HepG2 (cell line): Measurements from ENCODE around the gene METTL13. TPM values are rescaled to one million over a fixed set of nuclear protein-coding genes. Genes with fewer than 3 reads are reported as not detected.

Experiments used
- ATAC-seq: fragments of 200-7000 bp; cut with Tn5 transposase; 3 replicates; pipeline ENCODE4 v1.9.1; 2020; ENCODE audit warnings: mild to moderate bottlenecking, moderate library complexity
- BruUV-seq: library from RNA; stranded (reverse); fragments of 400-500 nt; replicated peaks from 2 replicates; lab custom pipeline; 2021; lab: Mats Ljungman, UMichigan
- CTCF ChIA-PET: fragments of 300-600 bp; formaldehyde crosslinking; extraction: SDS; loops from one replicate; lab custom pipeline; 2021; ENCODE audit warnings: low total read pairs, inconsistent platforms, low intra/inter-chr PET ratio; lab: Yijun Ruan, JAX
- POLR2A ChIA-PET: fragments of 350-600 bp; sonication (Branson Sonifier 250); formaldehyde crosslinking; loops from one replicate; lab custom pipeline; 2020; ENCODE audit warnings: antibody characterized with exemption, inconsistent platforms; lab: Yijun Ruan, JAX
- DNase-seq: peaks from one replicate; pipeline ENCODE4 v3.0.0-alpha.2; 2015; ENCODE audit warnings: low spot score
- FAIRE-seq: peaks from 3 replicates; lab custom pipeline; 2011; peaks lifted over from hg19 to GRCh38; lab: Jason Lieb, UNC
- H2AFZ ChIP-seq: one replicate; pipeline ENCODE4 v1.6.1; 2011; ENCODE audit warnings: low read length, inconsistent platforms
- H3K27ac ChIP-seq: fragments of 300-600 bp; 3 replicates; pipeline ENCODE4 v1.8.0; 2011; ENCODE audit warnings: mixed run types, mild to moderate bottlenecking, mixed read lengths, low read length, inconsistent platforms; ENCODE audit not compliant: insufficient read depth; ENCODE audit errors: extremely low read length
- H3K27me3 ChIP-seq, 2 experiments: fragments of 200-600 bp in 1 of 2; 2 replicates in 1 of 2; 3 replicates in 1 of 2; pipeline versions ENCODE4 v1.6.0 to v1.8.0; 2011; ENCODE audit warnings: low read length in 2 of 2, mild to moderate bottlenecking in 2 of 2, moderate library complexity in 2 of 2, inconsistent platforms in 1 of 2; ENCODE audit not compliant: insufficient read depth in 2 of 2, control insufficient read depth in 1 of 2
- H3K36me3 ChIP-seq, 2 experiments: fragments of 200-600 bp in 1 of 2; replicated peaks in 1 of 2; 2 replicates in 1 of 2; 3 replicates in 1 of 2; pipeline versions ENCODE4 v1.5.1 to v1.8.0; 2011; ENCODE audit warnings: low read length in 2 of 2, inconsistent platforms in 1 of 2; ENCODE audit not compliant: insufficient read depth in 2 of 2, control insufficient read depth in 1 of 2
- H3K4me1 ChIP-seq: 2 replicates; pipeline ENCODE4 v1.5.1; 2012; ENCODE audit warnings: low read length, inconsistent platforms; ENCODE audit not compliant: insufficient read depth
- H3K4me2 ChIP-seq: 2 replicates; pipeline ENCODE4 v1.6.0; 2011; ENCODE audit warnings: low read depth, low read length, inconsistent platforms
- H3K4me3 ChIP-seq, 3 experiments: fragments of 200-600 bp in 1 of 3; sonication (generic), shearing (Covaris generic) in 1 of 3; replicated peaks in 1 of 3; 2 replicates each; pipeline ENCODE4 v1.5.1; 2011 to 2016; ENCODE audit warnings: low read length in 3 of 3, inconsistent platforms in 2 of 3, low read depth in 2 of 3, mild to moderate bottlenecking in 2 of 3, control low read depth in 1 of 3, mixed read lengths in 1 of 3; ENCODE audit not compliant: insufficient read depth in 1 of 3
- H3K79me2 ChIP-seq: one replicate; pipeline ENCODE4 v1.6.1; 2011; ENCODE audit warnings: low read length, inconsistent platforms; ENCODE audit not compliant: insufficient read depth
- H3K9ac ChIP-seq: 2 replicates; pipeline ENCODE4 v1.6.0; 2011; ENCODE audit warnings: mild to moderate bottlenecking, low read depth, low read length, inconsistent platforms; ENCODE audit not compliant: insufficient read depth
- H3K9me3 ChIP-seq: 2 replicates; pipeline ENCODE4 v1.5.1; 2012; ENCODE audit warnings: mild to moderate bottlenecking, low read length
- H4K20me1 ChIP-seq: 2 replicates; pipeline ENCODE4 v1.6.0; 2011; ENCODE audit warnings: inconsistent platforms, mild to moderate bottlenecking, low read length, moderate library complexity; ENCODE audit not compliant: insufficient read depth
- AGO2 ChIP-seq: fragments of 200-400 bp; formaldehyde crosslinking; optimal IDR thresholded peaks from 2 replicates; pipeline ENCODE3; 2017; ENCODE audit warnings: mild to moderate bottlenecking, low read depth, low read length, moderate library complexity
- FOXP1 ChIP-seq, 2 experiments: fragments of 450-650 bp in 1 of 2; IDR thresholded peaks; 2 replicates each; pipeline ENCODE4 v1.6.1; 2017 to 2018; ENCODE audit warnings: antibody characterized with exemption in 1 of 2
- NCOR1 ChIP-seq: fragments of 200-600 bp; sonication (generic); IDR thresholded peaks from 2 replicates; pipeline ENCODE4 v1.7.0; 2017; ENCODE audit warnings: antibody characterized with exemption, low read length, borderline replicate concordance
- SALL2 ChIP-seq: sonication (generic); formaldehyde crosslinking; IDR thresholded peaks from 2 replicates; pipeline ENCODE4 v1.8.1; 2023; ENCODE audit warnings: mild to moderate bottlenecking, missing genetic modification reagents, inconsistent platforms
- ZNF432 ChIP-seq: sonication (generic); formaldehyde crosslinking; IDR thresholded peaks from 2 replicates; pipeline ENCODE4 v1.5.0; 2020; ENCODE audit warnings: missing genetic modification reagents, mild to moderate bottlenecking, borderline replicate concordance
- WGBS: methylation state at CpG from one replicate; pipeline ENCODE4 v1.1.6; 2017; ENCODE audit warnings: low lambda C conversion rate; 5-methylcytosine and 5-hydroxymethylcytosine counted together
- in situ Hi-C: cut with HindIII; loops from 2 replicates; pipeline ENCODE4 v1.10.0; 2017; ENCODE audit warnings: low pct_unique_long_range_greater_than_20kb; ENCODE audit not compliant: extremely low pct_ligation_motif_present
- intact Hi-C: fragments of 100-400 bp; cut with micrococcal nuclease; formaldehyde crosslinking; loops from one replicate; pipeline ENCODE4 v1.10.0; 2022; ENCODE audit not compliant: unreplicated experiment
- polyA plus RNA-seq, 8 experiments: library from polyadenylated mRNA; depleted of rRNA in 3 of 8; stranded (reverse) in 7 of 8; unstranded in 1 of 8; fragments of >200 nt; fragmentation: Illumina TruSeq in 4 of 8; extraction: Trizol in 4 of 8; gene quantifications; 2 replicates each; pipeline versions ENCODE4 v1.2.1 to v1.2.3, GENCODE V29; 2011 to 2016; ENCODE audit warnings: low read depth in 4 of 8, missing spikeins in 1 of 8, mixed read lengths in 1 of 8; ENCODE audit not compliant: insufficient read depth in 1 of 8
- total RNA-seq, 5 experiments: library from RNA; depleted of rRNA; stranded (reverse); fragments of >200 nt; fragmentation: Illumina TruSeq; extraction: Trizol; gene quantifications; 2 replicates each; pipeline ENCODE4 v1.2.3, GENCODE V29; 2016; ENCODE audit warnings: low read depth in 1 of 5
- TF ChIP-seq, protein P1 (sequence below): sonication (generic); formaldehyde crosslinking; IDR thresholded peaks from 2 replicates; pipeline ENCODE4 v1.5.0; 2020; ENCODE audit warnings: missing genetic modification reagents, mild to moderate bottlenecking, borderline replicate concordance
- TF ChIP-seq, protein P2 (sequence below): sonication (generic); formaldehyde crosslinking; IDR thresholded peaks from 2 replicates; pipeline ENCODE4 v1.4.0; 2020; ENCODE audit warnings: missing genetic modification reagents
- TF ChIP-seq, protein P3 (sequence below): sonication (generic); formaldehyde crosslinking; IDR thresholded peaks from 2 replicates; pipeline ENCODE4 v1.5.1; 2020; ENCODE audit warnings: missing genetic modification reagents, mild to moderate bottlenecking, borderline replicate concordance
- TF ChIP-seq, protein P4 (sequence below): IDR thresholded peaks from 2 replicates; pipeline ENCODE4 v1.6.1; 2016; ENCODE audit warnings: control low read depth
- TF ChIP-seq, protein P5 (sequence below): sonication (generic); formaldehyde crosslinking; IDR thresholded peaks from 2 replicates; pipeline ENCODE4 v1.5.1; 2020; ENCODE audit warnings: missing genetic modification reagents, mild to moderate bottlenecking, borderline replicate concordance

The METTL13 gene
- total and polyA plus RNA-seq, 2 of the 13 experiments (the other 11 are each of a cell fraction or from before 2014, with no cell fraction given), result 18.6 to 22.8 TPM

DNA sequence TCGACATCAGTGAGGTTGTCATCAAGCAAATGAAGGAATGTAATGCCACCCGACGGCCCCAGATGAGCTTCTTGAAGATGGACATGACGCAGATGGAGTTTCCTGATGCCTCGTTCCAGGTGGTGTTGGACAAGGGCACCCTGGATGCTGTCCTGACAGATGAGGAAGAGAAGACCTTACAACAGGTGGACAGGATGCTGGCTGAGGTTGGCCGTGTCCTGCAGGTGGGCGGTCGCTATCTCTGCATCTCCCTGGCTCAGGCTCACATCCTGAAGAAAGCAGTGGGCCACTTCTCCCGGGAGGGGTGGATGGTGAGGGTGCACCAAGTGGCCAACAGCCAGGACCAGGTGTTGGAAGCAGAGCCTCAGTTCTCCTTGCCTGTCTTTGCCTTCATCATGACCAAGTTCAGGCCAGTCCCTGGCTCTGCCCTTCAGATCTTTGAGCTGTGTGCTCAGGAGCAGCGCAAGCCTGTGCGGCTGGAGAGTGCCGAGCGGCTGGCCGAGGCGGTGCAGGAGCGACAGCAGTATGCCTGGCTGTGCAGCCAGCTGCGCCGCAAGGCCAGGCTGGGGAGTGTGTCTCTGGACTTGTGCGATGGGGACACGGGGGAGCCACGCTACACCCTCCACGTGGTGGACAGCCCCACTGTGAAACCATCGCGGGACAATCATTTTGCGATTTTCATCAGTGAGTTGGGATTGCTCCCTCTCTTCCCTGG is 2.5 kb downstream of the METTL13 start:
- H3K4me2 ChIP-seq, result no peak overlapping the region
- intact Hi-C loops, result loop anchor here (5.0 to 10.0 kb wide), 2 partner anchors 139 to 297 kb away; partner anchors contain the start of gene PRRC2C

DNA sequence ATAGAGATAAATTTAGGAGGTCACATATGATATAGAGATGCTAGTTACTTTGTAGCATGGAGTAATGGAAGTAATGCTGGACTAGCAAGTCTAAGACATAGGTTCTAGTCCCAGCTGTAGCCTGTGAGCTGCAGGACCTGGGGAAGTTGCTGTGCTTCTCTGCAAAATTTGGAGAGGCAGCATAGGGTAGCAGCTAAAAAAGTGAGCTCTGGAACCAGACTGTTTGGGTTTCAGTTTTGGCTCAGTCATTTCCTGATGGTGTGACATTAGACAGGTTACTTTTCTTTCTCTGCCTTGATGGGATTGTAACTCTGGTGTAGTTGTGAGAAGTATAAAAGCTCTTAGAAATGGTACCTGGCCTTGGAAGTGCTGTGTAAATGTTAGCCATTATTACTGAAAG is 3.3 kb downstream of the METTL13 start:
- Histone ChIP-seq H3K9me3 (no peaks in the 10 kb centered on the region), H4K20me1 (no peaks in the 10 kb centered on the region), H3K36me3 (peaks cover 19 to 58% of the 10 kb centered on the region in 2 experiments), H3K79me2 (peaks cover 25% of the 10 kb centered on the region), H3K27ac (no peak overlapping the region), H2AFZ (no peak overlapping the region), H3K4me1 (peaks cover 35% of the 10 kb centered on the region), H3K9ac (no peak overlapping the region), H3K27me3 (no peaks in the 10 kb centered on the region; a peak in 1 of 5 replicates), H3K4me3 (no peak overlapping the region), H3K4me2 (no peak overlapping the region)
- FAIRE-seq, result no peak
- intact Hi-C loops, result loop anchor here (5.0 to 10.0 kb wide), 2 partner anchors 140 to 297 kb away; partner anchors contain the start of gene PRRC2C
- BruUV-seq, result no TSS peak
- no peak for ATAC-seq
- no peak for DNase-seq
- CTCF ChIA-PET, result no interaction called here
- in situ Hi-C loops, result no loop called here
- POLR2A ChIA-PET, result no interaction called here
- TF ChIP-seq, protein P1, sequence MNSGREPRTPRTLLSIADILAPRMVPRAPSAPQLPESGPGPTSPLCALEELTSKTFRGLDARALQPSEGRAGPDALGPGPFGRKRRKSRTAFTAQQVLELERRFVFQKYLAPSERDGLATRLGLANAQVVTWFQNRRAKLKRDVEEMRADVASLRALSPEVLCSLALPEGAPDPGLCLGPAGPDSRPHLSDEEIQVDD (CRISPR knock-in tag), result no peak
- no peak for TF ChIP-seq NCOR1
- TF ChIP-seq, protein P2, sequence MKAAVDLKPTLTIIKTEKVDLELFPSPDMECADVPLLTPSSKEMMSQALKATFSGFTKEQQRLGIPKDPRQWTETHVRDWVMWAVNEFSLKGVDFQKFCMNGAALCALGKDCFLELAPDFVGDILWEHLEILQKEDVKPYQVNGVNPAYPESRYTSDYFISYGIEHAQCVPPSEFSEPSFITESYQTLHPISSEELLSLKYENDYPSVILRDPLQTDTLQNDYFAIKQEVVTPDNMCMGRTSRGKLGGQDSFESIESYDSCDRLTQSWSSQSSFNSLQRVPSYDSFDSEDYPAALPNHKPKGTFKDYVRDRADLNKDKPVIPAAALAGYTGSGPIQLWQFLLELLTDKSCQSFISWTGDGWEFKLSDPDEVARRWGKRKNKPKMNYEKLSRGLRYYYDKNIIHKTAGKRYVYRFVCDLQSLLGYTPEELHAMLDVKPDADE, result no peak
- TF ChIP-seq FOXP1 (IDR thresholded peaks at IDR 0.05), result no peak
- no peak for TF ChIP-seq FOXP1 (CRISPR knock-in tag; IDR thresholded peaks at IDR 0.05)
- TF ChIP-seq, protein P3, sequence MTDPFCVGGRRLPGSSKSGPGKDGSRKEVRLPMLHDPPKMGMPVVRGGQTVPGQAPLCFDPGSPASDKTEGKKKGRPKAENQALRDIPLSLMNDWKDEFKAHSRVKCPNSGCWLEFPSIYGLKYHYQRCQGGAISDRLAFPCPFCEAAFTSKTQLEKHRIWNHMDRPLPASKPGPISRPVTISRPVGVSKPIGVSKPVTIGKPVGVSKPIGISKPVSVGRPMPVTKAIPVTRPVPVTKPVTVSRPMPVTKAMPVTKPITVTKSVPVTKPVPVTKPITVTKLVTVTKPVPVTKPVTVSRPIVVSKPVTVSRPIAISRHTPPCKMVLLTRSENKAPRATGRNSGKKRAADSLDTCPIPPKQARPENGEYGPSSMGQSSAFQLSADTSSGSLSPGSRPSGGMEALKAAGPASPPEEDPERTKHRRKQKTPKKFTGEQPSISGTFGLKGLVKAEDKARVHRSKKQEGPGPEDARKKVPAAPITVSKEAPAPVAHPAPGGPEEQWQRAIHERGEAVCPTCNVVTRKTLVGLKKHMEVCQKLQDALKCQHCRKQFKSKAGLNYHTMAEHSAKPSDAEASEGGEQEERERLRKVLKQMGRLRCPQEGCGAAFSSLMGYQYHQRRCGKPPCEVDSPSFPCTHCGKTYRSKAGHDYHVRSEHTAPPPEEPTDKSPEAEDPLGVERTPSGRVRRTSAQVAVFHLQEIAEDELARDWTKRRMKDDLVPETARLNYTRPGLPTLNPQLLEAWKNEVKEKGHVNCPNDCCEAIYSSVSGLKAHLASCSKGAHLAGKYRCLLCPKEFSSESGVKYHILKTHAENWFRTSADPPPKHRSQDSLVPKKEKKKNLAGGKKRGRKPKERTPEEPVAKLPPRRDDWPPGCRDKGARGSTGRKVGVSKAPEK (CRISPR knock-in tag), result no peak
- TF ChIP-seq, protein P4, sequence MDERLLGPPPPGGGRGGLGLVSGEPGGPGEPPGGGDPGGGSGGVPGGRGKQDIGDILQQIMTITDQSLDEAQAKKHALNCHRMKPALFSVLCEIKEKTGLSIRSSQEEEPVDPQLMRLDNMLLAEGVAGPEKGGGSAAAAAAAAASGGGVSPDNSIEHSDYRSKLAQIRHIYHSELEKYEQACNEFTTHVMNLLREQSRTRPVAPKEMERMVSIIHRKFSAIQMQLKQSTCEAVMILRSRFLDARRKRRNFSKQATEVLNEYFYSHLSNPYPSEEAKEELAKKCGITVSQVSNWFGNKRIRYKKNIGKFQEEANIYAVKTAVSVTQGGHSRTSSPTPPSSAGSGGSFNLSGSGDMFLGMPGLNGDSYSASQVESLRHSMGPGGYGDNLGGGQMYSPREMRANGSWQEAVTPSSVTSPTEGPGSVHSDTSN, result no peak

More for the DNA sequence above, 2.5 kb downstream of the METTL13 start:
- DNase-seq, result no peak
- WGBS, result over 99% methylated on average over 25 of the region's 25 CpGs
- no peak for FAIRE-seq
- Histone ChIP-seq H3K79me2 (peaks cover 25% of the 10 kb centered on the region), H3K27me3 (no peaks in the 10 kb centered on the region; a peak in 1 of 5 replicates), H3K9me3 (no peaks in the 10 kb centered on the region), H3K9ac (no peak overlapping the region), H2AFZ (no peak overlapping the region), H4K20me1 (no peaks in the 10 kb centered on the region), H3K27ac (no peak overlapping the region), H3K36me3 (peaks cover 19 to 52% of the 10 kb centered on the region in 2 experiments), H3K4me3 (no peak overlapping the region), H3K4me1 (peaks cover 35% of the 10 kb centered on the region)
- BruUV-seq, result no TSS peak
- TF ChIP-seq SALL2 (CRISPR knock-in tag) (no peak), AGO2 (peak; percentile 31), ZNF432 (no peak)
- TF ChIP-seq, protein P5, sequence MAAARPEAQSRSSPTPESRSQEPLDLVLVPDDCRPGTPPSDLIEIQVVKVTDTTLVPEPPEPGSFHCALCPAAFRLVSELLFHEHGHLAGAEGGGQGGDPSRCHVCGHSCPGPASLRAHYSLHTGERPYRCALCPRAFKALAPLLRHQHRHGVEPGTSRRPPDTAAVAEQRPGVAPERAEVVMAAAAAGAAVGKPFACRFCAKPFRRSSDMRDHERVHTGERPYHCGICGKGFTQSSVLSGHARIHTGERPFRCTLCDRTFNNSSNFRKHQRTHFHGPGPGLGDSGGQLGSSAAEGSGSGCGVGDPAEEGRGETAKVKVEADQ, result no peak
- in situ Hi-C loops, result no loop called here
- POLR2A ChIA-PET, result no interaction called here
- CTCF ChIA-PET, result no interaction called here
- ATAC-seq, result no peak
